ENCODE data around the gene SPATA2. TPM values are rescaled to one million over a fixed set of nuclear protein-coding genes. Genes with fewer than 3 reads are reported as not detected.

SPATA2 gene
- total and polyA plus RNA-seq, 4 donors = 1.2 to 3.4 (median 1.4) TPM

DNA sequence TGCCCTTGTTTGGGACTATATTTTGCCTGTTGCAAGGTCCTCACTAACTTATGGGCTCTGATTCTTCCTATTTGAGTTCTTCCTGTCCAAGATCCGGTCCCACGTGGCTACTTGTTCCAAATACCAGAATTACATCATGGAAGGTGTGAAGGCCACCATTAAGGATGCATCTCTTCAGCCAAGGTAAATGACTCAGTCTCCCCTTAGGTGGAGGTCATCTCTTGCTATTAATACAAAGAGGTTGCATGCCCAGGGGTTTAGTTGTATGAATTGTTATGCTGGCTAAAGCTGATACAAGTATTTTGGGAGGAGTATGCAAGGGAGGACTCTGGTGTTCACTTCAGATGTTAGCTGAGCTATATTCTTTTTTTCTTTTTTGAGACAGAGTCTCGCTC is 30.0 kb upstream of the SPATA2 start:
- 86% methylated on average over 3 of the region's 3 CpGs for WGBS
- no peaks in the 10 kb centered on the region for H3K27me3 ChIP-seq (ENCODE audit: control insufficient read depth in 4 of 4, insufficient read depth in 4 of 4, low read length in 3 of 4)
- no peak for TF ChIP-seq HNF4A (conservative IDR thresholded peaks at IDR 0.05)
- TF ChIP-seq YY1 (IDR thresholded peaks at IDR 0.05) = no peak
- TF ChIP-seq TAF1 (conservative IDR thresholded peaks at IDR 0.05) = no peak
- TF ChIP-seq FOXA2 (IDR thresholded peaks at IDR 0.05) = no peak

DNA sequence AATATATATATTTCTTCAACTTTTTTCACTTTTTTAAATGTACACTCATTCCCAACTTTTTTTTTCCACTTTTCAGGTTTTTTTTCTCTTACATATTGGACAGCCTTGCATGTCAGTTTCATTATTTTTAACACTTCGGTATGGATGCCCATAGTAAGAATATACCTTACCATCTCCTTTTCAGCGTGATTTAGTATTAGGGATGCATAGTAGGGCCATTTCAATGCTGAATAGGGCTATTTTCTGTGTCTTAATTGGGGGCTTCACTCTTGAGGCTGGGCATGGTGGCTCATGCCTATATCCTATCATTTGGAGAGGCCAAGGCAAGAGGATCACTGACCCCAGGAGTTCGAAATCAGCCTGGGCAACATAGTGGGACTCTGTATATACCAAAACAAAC is 27.6 kb upstream of the SPATA2 start:
- Histone ChIP-seq H3K4me1 (ENCODE audit: control insufficient read depth in 4 of 4, insufficient read depth in 4 of 4, low read length in 3 of 4) (peaks cover 2 to 17% (median 12%) of the 10 kb centered on the region in 4 donors), H3K4me3 (ENCODE audit: low read depth in 1 of 3, low read length in 3 of 3) (no peak overlapping the region), H3K9ac (ENCODE audit: low read depth in 1 of 2, low read length in 2 of 2) (no peak overlapping the region), H3K27me3 (ENCODE audit: control insufficient read depth in 4 of 4, insufficient read depth in 4 of 4, low read length in 3 of 4) (no peaks in the 10 kb centered on the region), H3K27ac (ENCODE audit: low read depth in 1 of 2, low read length in 2 of 2) (no peak overlapping the region), H3K9me3 (ENCODE audit: control insufficient read depth in 4 of 4, low read length in 3 of 4) (no peaks in the 10 kb centered on the region), H3K36me3 (ENCODE audit: control insufficient read depth in 4 of 4, insufficient read depth in 3 of 4, low read depth in 1 of 4, low read length in 3 of 4) (peaks cover 8 to 54% (median 39%) of the 10 kb centered on the region in 4 donors)
- WGBS = 94% methylated on average over 3 of the region's 3 CpGs
- DNase-seq (ENCODE audit: low spot score) = no peak
- TF ChIP-seq, protein P1, sequence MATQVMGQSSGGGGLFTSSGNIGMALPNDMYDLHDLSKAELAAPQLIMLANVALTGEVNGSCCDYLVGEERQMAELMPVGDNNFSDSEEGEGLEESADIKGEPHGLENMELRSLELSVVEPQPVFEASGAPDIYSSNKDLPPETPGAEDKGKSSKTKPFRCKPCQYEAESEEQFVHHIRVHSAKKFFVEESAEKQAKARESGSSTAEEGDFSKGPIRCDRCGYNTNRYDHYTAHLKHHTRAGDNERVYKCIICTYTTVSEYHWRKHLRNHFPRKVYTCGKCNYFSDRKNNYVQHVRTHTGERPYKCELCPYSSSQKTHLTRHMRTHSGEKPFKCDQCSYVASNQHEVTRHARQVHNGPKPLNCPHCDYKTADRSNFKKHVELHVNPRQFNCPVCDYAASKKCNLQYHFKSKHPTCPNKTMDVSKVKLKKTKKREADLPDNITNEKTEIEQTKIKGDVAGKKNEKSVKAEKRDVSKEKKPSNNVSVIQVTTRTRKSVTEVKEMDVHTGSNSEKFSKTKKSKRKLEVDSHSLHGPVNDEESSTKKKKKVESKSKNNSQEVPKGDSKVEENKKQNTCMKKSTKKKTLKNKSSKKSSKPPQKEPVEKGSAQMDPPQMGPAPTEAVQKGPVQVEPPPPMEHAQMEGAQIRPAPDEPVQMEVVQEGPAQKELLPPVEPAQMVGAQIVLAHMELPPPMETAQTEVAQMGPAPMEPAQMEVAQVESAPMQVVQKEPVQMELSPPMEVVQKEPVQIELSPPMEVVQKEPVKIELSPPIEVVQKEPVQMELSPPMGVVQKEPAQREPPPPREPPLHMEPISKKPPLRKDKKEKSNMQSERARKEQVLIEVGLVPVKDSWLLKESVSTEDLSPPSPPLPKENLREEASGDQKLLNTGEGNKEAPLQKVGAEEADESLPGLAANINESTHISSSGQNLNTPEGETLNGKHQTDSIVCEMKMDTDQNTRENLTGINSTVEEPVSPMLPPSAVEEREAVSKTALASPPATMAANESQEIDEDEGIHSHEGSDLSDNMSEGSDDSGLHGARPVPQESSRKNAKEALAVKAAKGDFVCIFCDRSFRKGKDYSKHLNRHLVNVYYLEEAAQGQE (IDR thresholded peaks at IDR 0.05) = no peak
- TF ChIP-seq HNF4A (conservative IDR thresholded peaks at IDR 0.05) = no peak
- TF ChIP-seq EGR1 (IDR thresholded peaks at IDR 0.05; ENCODE audit: low read depth in 2 of 2) = no peak
- TF ChIP-seq, protein P2, sequence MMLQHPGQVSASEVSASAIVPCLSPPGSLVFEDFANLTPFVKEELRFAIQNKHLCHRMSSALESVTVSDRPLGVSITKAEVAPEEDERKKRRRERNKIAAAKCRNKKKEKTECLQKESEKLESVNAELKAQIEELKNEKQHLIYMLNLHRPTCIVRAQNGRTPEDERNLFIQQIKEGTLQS (IDR thresholded peaks at IDR 0.05) = no peak

More for the DNA sequence above, 30.0 kb upstream of the SPATA2 start:
- H3K4me3 ChIP-seq (ENCODE audit: low read depth in 1 of 3, low read length in 3 of 3) = no peak overlapping the region
- H3K9me3 ChIP-seq (ENCODE audit: control insufficient read depth in 4 of 4, low read length in 3 of 4) = no peaks in the 10 kb centered on the region
- no peak for DNase-seq (ENCODE audit: low spot score)
- H3K27ac ChIP-seq (ENCODE audit: low read depth in 1 of 2, low read length in 2 of 2) = no peak overlapping the region
- peaks cover 0 to 7% (median 0%) of the 10 kb centered on the region in 4 donors for H3K4me1 ChIP-seq (ENCODE audit: control insufficient read depth in 4 of 4, insufficient read depth in 4 of 4, low read length in 3 of 4)
- H3K9ac ChIP-seq (ENCODE audit: low read depth in 1 of 2, low read length in 2 of 2) = no peak overlapping the region
- peaks cover 14 to 69% (median 53%) of the 10 kb centered on the region in 4 donors for H3K36me3 ChIP-seq (ENCODE audit: control insufficient read depth in 4 of 4, insufficient read depth in 3 of 4, low read depth in 1 of 4, low read length in 3 of 4)

DNA sequence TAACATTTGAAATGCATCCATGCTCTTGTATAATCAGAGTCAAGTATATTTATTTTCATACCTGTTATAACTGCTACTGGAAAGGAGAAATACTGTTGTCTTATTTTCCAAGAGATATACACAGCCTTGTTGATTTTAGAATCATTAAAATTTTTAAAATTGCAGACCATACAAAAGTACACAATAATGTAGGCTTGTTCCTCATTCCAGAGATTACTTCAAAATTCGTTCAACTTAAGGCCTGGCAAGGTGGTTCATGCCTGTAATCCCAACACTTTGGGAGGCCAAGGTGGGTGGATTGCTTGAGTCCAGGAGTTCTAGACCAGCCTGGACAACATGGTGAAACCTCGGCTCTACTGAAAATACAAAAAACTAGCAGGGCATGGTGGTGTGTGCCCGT is 27.0 kb upstream of the SPATA2 start:
- Histone ChIP-seq H3K4me1 (ENCODE audit: control insufficient read depth in 4 of 4, insufficient read depth in 4 of 4, low read length in 3 of 4) (peaks cover 7 to 24% (median 18%) of the 10 kb centered on the region in 4 donors), H3K27ac (ENCODE audit: low read depth in 1 of 2, low read length in 2 of 2) (no peak overlapping the region), H3K36me3 (ENCODE audit: control insufficient read depth in 4 of 4, insufficient read depth in 3 of 4, low read depth in 1 of 4, low read length in 3 of 4) (peaks cover 8 to 51% (median 37%) of the 10 kb centered on the region in 4 donors), H3K27me3 (ENCODE audit: control insufficient read depth in 4 of 4, insufficient read depth in 4 of 4, low read length in 3 of 4) (no peaks in the 10 kb centered on the region), H3K9ac (ENCODE audit: low read depth in 1 of 2, low read length in 2 of 2) (no peak overlapping the region), H3K9me3 (ENCODE audit: control insufficient read depth in 4 of 4, low read length in 3 of 4) (no peaks in the 10 kb centered on the region), H3K4me3 (ENCODE audit: low read depth in 1 of 3, low read length in 3 of 3) (no peak overlapping the region)
- 84% methylated on average over 3 of the region's 3 CpGs for WGBS
- TF ChIP-seq FOXA1 (IDR thresholded peaks at IDR 0.05) (no peak), JUND (IDR thresholded peaks at IDR 0.05) (no peak), HNF4G (IDR thresholded peaks at IDR 0.05) (no peak), SP1 (IDR thresholded peaks at IDR 0.05) (no peak)
- TF ChIP-seq, protein P1 (IDR thresholded peaks at IDR 0.05) = no peak
- no peak for DNase-seq (ENCODE audit: low spot score)
